VCaP (cell line): Measurements from ENCODE around the gene ZNF341.
"Not testable (repeated sequence)": the region's sequence is repeated elsewhere in the genome, so short reads cannot be mapped to it uniquely, and the experiment has no call there.

Source experiments
- H3K27ac ChIP-seq: fragments of 450-650 bp; 2 replicates; pipeline ENCODE4 v1.5.1; 2017
- TF ChIP-seq, protein P1 (sequence below): fragments of 450-650 bp; conservative IDR thresholded peaks from 2 replicates; pipeline ENCODE4 v1.5.1; 2017; ENCODE audit warnings: mild to moderate bottlenecking, moderate library complexity

Gene ZNF341

DNA sequence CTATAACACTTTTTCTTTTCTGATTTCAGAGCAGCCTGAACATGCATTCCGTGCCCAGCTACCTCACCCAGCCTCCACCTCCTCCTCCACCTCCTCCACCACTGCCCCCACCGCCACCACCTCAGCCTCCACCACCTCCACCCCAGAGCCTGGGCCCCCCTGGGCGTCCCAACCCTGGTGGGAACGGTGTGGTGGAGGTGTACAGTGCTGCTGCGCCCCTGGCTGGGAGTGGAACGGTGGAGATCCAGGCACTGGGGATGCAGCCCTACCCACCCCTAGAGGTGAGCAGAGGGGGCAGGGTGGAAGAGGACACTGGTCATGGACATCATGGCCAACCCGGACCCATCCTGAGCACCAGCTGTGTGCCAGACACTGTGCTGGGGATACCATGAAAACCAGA is 21.3 kb downstream of the ZNF341 start:
- TF ChIP-seq, protein P1, sequence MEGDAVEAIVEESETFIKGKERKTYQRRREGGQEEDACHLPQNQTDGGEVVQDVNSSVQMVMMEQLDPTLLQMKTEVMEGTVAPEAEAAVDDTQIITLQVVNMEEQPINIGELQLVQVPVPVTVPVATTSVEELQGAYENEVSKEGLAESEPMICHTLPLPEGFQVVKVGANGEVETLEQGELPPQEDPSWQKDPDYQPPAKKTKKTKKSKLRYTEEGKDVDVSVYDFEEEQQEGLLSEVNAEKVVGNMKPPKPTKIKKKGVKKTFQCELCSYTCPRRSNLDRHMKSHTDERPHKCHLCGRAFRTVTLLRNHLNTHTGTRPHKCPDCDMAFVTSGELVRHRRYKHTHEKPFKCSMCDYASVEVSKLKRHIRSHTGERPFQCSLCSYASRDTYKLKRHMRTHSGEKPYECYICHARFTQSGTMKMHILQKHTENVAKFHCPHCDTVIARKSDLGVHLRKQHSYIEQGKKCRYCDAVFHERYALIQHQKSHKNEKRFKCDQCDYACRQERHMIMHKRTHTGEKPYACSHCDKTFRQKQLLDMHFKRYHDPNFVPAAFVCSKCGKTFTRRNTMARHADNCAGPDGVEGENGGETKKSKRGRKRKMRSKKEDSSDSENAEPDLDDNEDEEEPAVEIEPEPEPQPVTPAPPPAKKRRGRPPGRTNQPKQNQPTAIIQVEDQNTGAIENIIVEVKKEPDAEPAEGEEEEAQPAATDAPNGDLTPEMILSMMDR = no peak

DNA sequence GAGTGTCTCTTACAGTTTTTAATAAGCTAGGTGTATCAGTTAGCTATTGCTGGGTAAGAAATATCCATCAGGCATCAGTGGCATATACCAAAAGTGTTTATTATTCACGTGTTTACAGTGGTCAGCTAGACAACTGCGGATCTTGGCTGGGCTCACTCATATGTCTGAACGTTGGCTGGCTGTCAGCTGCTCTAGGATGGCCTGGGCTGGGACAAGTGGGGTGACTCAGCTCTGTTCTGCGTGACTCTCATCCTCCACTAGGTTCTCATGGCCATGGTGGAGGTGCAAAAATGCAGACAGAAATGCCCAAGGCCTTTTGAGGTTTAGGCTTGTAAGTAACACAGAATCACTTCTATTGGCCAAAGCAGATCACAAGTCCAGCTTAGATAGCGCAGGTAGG is 22.0 kb downstream of the ZNF341 start:
- TF ChIP-seq, protein P1 = no peak
- no peak overlapping the region for H3K27ac ChIP-seq

More for the DNA sequence above, 21.3 kb downstream of the ZNF341 start:
- no peak overlapping the region for H3K27ac ChIP-seq

DNA sequence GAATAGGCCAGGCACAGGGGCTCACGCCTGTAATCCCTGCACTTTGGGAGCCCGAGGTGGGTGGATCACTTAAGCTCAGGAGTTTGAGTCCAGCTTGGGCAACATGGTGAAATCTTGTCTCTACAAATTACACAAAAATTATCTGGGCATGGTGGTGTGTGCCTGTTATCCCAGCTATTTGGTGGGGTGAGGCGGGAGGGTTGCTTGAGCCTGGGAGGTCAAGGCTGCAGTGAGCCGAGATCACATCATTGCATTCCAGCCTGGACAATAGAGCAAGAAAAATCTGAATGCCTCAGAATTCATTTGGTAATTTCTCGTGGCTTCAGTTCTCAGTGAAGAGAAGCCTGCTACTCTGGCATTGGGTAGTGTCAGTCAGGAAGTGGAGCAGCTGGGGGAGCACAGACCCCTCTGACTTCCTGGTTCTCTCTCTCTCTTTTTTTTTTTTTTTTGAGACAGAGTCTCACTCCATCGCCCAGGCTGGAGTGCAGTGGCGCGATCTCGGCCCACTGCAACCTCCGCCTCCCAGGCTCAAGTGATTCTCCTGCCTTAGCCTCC is 24.2 kb downstream of the ZNF341 start:
- H3K27ac ChIP-seq = not testable (repeated sequence)

DNA sequence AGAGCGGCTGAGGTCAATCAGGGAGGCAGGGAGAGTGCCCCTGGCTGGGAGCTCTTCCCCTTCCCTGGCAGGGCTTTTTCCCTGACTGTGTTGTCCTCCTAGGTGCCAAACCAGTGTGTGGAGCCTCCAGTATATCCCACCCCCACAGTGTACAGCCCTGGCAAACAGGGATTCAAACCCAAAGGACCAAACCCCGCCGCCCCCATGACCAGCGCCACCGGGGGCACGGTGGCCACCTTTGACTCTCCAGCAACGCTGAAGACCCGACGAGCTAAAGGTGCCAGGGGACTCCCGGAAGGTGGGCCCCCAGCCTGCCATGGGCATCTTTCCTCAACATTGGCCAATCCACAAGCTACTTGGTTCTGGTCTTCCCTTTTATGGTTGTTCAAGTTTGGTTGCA is 25.2 kb downstream of the ZNF341 start:
- no peak overlapping the region for H3K27ac ChIP-seq
- TF ChIP-seq, protein P1 = no peak

DNA sequence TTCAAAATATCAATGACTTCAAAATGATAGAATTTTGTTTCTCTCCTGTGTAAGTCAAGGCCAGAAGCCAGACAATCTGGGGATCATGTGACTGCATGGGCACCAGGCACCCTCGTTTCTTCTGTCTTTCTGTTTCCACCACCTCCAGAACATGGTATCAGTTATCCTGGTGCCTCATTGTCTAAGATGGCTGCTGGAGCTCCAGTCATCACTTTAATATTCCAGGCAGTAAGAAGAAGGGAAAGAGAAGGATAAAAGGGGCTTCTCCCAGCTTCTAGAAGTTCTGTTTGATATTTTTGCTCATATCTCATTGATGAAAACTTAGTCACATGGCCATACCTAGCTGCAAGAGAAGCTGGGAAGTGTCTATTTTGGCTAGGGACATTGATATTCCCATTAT is 25.7 kb downstream of the ZNF341 start:
- TF ChIP-seq, protein P1 = no peak
- no peak overlapping the region for H3K27ac ChIP-seq

DNA sequence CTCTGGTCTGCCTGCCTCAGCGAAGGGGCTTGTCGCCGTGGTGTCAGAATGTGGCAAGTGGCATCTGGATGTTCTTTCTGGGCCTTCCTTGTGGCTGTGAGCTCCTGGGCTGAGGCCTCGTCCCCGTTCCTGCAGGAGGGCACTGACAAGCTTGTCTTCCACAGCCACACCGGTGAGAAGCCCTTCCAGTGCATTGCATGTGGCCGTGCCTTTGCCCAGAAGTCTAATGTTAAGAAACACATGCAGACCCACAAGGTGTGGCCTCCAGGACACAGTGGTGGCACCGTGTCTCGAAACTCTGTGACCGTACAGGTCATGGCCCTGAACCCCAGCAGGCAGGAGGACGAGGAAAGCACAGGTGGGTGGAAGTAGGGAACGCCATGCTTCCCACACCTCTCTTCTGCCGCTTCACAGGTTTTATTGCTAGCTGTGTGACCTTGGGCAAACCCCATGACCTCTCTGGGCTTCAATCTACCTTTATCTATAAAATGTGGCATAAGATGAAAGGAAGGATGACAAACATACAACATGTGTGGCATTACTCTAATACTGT is 30.0 kb downstream of the ZNF341 start:
- TF ChIP-seq, protein P1 = no peak
- H3K27ac ChIP-seq = no peak overlapping the region

DNA sequence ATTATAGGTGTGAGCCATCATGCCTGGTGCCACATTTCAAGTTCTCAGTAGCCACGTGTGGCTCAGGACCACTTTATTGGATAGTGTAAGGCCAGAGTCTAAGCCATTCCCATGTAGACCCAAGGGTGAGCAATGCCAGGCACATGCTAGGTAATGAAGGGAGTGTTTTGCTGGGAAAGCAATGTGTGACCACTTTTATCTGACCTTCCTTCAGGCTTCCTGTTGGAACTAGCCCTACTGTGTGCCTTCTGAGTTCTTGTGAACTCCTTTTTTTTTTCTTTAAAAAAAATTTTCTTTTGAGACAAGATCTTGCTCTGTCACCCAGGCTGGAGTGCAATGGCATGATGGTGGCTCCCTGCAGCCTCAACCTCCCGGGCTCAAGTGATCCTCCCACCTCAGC is 33.3 kb downstream of the ZNF341 start:
- TF ChIP-seq, protein P1 = no peak
- H3K27ac ChIP-seq = no peak overlapping the region

DNA sequence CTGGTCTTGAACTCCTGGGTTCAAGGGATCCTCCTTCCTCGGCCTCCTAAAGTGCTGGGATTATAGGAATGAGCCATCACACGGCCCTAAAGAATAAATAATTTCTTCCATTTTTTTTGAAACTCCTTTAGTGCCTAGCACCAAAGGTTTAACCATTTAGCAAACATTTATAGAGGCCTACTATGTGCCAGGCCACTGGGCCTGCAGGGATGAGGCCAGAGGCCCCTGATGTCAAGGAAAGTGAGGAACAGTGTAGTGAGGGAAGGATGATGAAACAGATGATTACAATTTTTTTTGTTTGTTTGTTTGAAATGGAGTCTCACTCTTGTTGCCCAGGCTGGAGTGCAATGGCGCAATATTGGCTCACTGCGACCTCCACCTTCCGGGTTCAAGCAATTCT is 33.8 kb downstream of the ZNF341 start:
- no peak overlapping the region for H3K27ac ChIP-seq
- TF ChIP-seq, protein P1 = no peak
